B cell (primary cell): Measurements from ENCODE around the gene NPHP4.

Experiments used
- EZH2 ChIP-seq: IDR thresholded peaks from 2 replicates; pipeline ENCODE4 v1.6.1; 2012; ENCODE audit warnings: borderline replicate concordance, low read depth, mild to moderate bottlenecking, moderate library complexity, low read length; ENCODE audit not compliant: insufficient read depth, poor library complexity, severe bottlenecking
- TF ChIP-seq, protein P1 (sequence below): fragments of 200-600 bp; IDR thresholded peaks from one replicate; pipeline ENCODE4 v1.8.0; 2022; ENCODE audit warnings: antibody characterized with exemption, mild to moderate bottlenecking

DNA sequence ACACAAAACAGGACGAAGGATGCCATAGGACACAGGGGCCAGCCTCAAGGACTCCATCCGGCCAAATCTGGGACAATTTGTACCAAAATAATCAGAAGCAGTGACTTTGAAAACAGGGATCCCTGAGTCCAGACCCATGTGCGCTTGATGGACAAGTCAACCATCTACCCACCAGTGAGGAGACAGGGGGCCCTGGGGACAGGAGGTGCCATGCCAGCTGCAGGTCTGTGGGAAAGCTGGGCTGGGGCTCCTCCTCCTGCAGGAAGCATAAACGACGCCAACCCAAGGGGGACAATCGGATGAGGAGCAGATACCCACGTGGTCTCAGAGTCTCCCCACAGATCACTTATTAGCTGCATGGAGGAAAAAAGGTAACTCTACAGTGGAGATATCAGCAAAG, 50.6 kb downstream of the NPHP4 start:
- TF ChIP-seq, protein P1, sequence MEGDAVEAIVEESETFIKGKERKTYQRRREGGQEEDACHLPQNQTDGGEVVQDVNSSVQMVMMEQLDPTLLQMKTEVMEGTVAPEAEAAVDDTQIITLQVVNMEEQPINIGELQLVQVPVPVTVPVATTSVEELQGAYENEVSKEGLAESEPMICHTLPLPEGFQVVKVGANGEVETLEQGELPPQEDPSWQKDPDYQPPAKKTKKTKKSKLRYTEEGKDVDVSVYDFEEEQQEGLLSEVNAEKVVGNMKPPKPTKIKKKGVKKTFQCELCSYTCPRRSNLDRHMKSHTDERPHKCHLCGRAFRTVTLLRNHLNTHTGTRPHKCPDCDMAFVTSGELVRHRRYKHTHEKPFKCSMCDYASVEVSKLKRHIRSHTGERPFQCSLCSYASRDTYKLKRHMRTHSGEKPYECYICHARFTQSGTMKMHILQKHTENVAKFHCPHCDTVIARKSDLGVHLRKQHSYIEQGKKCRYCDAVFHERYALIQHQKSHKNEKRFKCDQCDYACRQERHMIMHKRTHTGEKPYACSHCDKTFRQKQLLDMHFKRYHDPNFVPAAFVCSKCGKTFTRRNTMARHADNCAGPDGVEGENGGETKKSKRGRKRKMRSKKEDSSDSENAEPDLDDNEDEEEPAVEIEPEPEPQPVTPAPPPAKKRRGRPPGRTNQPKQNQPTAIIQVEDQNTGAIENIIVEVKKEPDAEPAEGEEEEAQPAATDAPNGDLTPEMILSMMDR: no peak
- no peak for TF ChIP-seq EZH2
